GM18505 (cell line): Measurements from ENCODE around the gene C1orf21.

Experiments used
- ATAC-seq: cut with Tn5 transposase; IDR thresholded peaks from one replicate; pipeline ENCODE4 v1.9.1; 2021; ENCODE audit not compliant: unreplicated experiment
- POLR2A ChIP-seq: IDR thresholded peaks from 4 replicates; pipeline ENCODE4 v1.6.1; 2011; ENCODE audit warnings: borderline replicate concordance; ENCODE audit not compliant: insufficient read depth, insufficient read length; ENCODE audit errors: extremely low read depth

The C1orf21 gene

DNA sequence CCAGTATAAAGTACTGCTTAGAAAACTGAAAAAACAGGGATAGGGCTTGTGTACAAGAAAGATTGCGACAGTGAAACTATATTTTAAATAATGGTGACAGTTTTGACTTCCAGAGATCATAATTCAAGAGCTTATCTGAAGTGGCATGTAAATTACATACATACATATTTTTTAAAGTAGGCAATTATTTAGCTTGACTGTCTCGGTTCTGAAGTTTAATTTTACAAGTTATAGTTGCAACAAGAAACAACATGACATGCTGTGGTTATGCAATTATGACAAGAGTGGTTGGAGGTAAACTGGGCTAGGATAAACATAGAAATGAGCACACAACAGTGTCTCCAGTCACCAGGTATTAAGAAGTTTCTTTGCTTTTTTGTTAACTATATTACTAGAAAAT is 4.1 kb downstream of the C1orf21 start:
- no peak for TF ChIP-seq POLR2A
- no peak for ATAC-seq

DNA sequence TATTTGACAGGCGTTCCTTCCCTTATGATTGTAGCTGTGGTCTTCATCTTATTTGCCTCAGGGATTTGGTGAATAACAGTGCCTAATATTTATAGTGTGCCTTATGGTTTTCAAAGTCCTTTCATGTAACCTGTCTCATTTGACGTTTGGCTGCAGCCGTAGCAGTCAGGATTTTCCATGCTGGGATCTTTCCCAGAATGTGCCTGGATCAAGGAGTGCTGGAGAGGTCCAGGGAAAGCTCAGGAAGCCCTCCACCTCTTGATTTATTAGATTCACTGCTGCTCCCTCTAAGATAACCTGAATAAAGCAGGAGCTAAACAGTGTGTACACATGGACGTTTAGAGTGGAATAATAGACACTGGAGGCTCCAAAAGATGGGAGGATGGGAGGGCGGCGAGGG is 5.2 kb downstream of the C1orf21 start:
- ATAC-seq = no peak
- no peak for TF ChIP-seq POLR2A

DNA sequence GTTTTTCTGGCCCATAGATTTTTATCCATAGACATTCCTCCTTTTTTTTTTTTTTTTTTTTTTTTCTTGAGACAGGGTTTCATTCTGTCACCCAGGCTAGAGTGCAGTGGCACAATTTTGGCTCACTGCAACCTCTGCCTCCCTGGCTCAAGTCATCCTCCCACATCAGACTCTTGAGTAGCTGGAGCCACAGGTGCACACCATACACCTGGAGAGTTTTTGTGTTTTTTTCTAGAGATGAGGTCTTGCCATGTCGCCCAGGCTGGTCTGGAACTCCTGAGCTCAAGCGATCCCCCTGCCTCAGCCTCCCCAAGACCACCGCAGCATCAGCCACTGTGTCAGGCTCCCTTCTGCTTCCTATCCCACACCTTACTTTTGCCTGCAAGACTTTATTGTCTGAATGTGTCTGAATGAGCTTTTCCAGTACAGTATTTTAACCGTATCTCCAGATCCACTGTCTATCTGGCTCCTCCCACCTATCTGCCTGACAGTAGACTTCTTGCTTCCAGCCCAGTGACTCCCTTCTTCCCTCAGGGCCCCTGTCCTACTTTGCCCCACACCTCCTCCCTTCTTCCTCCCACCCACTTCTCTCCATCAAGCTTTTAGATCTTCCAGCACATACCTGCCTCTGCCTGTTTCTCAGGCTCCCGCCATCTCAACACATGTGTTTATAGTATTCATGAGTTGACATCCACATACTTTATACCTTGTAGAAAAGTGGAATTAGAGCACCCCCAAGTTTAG is 6.1 kb downstream of the C1orf21 start:
- no peak for ATAC-seq
- TF ChIP-seq POLR2A = no peak

GRCh38 chr1:184393962-184394361 is 7.1 kb downstream of the C1orf21 start:
- TF ChIP-seq POLR2A = no peak
- no peak for ATAC-seq

- TF ChIP-seq POLR2A = no peak
- no peak for ATAC-seq
Observed at GRCh38 chr1:184395370-184395769, 8.5 kb downstream of the C1orf21 start.

DNA sequence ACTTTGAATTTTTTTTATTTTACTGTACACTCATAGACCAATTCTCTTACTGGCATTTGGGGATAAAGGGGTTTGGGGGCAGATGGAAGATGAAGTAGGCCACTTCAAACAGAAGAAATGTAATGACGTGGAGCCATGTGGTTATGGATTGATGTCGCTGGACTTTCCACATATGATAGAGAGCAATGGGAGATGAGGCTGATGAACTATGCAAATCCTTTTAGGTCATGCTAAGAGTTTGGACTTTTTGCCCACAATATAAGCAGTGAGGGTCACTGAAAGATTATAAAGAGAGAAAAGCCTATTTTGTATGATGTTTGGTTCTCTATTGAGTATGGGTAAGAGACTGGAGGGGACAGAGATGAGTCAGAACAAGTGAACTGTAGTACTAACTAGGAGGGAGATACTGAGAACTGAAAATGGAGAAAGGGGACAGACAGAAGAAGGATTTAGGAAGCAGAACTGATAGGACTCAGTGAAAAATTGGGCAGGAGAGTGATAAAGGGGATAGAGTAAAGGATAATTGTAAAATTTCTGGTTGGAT is 9.2 kb downstream of the C1orf21 start:
- no peak for ATAC-seq
- no peak for TF ChIP-seq POLR2A

DNA sequence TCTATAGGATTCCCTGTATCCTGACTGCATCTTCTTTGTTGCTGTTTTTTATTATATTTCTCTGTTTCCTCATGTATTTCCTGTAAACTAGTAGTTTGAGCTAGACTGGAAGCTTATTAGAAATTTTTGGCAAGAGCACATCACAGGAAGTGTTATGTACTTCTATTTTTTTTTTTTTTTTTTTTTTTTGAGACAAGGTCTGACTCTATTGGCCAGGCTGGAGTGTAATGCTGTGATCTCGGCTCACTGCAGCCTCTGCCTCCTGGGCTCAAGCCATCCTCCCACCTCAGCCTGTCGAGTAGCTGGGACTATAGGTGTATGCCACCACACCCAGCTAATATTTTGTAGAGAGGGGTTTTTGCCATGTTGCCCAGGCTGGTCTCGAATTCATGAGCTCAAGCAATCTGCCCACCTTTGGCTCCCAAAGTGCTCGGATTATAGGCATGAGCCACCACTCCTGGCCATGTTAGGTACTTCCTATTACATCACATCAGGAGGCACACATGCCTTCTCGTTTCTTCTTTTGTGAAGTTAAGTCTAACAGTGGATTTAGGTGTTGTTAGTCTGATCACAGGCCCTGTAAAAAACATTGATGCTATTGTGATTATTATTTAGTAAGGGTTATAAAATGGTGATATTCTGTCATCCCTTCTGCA is 12.5 kb downstream of the C1orf21 start:
- TF ChIP-seq POLR2A = no peak
- ATAC-seq = no peak

GRCh38 chr1:184403961-184404726 is 17.3 kb downstream of the C1orf21 start:
- ATAC-seq = no peak
- TF ChIP-seq POLR2A = no peak

- no peak for ATAC-seq
- TF ChIP-seq POLR2A = no peak
Observed at GRCh38 chr1:184404727-184405027, 17.8 kb downstream of the C1orf21 start.

DNA sequence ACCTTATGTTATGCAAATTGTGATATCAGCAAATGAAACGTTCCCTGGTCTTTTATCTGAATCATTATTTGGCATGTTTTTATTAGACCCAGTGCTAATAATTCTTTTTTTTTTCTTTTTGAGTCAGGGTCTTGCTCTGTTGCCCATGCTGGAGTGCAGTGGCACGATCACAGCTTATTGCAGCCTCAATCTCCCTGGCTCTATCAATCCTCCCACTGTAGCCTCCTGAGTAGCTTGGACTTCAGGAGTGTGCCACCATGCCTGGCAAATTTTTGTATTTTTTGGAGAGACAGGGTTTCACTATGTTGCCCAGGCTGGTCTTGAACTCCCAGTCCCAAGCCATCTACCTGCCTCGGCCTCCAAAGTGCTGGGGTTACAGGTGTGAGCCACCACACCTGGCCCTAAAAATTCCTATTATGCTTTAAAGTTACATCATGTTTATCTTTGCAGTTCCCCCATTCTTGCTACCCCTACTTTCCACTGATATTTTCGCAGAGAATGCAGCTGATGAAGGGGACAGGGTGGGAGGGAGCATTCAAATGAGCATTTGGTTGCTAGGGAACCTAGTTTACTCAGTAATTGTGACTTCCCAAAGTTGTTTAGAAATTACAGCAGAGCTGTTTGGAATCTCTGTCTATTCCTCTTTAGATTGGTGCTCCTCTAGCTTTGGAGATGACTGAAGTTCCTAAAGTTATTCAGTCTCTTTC is 18.4 kb downstream of the C1orf21 start:
- ATAC-seq = no peak
- TF ChIP-seq POLR2A = no peak

- TF ChIP-seq POLR2A = no peak
- no peak for ATAC-seq
Observed at GRCh38 chr1:184405801-184406142, 18.9 kb downstream of the C1orf21 start.

GRCh38 chr1:184406479-184406878 is 19.6 kb downstream of the C1orf21 start:
- no peak for TF ChIP-seq POLR2A
- no peak for ATAC-seq

- no peak for TF ChIP-seq POLR2A
- no peak for ATAC-seq
Observed at GRCh38 chr1:184407816-184408510, 21.1 kb downstream of the C1orf21 start.

DNA sequence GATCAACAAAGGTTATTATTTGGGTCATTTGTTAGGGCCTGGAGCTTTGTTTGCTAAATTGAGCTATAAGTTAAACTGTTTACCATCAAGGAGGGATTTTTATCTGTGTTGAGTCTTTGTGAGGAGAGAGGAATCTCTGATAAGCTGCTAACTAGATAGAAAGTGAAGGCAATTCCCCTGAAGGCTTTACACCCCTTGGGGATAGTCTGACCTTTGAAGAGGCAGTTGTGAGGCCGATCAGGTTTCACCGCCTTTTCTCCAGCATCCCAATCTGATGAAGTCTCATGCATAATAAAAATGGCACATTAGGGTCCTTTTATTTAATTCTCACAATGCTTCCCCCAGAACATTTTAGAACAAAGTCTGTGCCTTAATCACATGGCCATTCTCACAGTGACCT is 21.8 kb downstream of the C1orf21 start:
- no peak for TF ChIP-seq POLR2A
- no peak for ATAC-seq

- TF ChIP-seq POLR2A = no peak
- ATAC-seq = no peak
Observed at GRCh38 chr1:184409011-184409410, 22.2 kb downstream of the C1orf21 start.
